ENCODE measurements around the gene SDHAF3. TPM values are rescaled to one million over a fixed set of nuclear protein-coding genes. Genes with fewer than 3 reads are reported as not detected.

The SDHAF3 gene
- total and polyA plus RNA-seq, 2 donors (not counting 1 experiment from before 2014, with no cell fraction given): 7.5 to 20.2 TPM

GRCh38 chr7:97081521-97082300 lies 35.8 kb upstream of the SDHAF3 start:
- intact Hi-C loops (cut with micrococcal nuclease): no loop called here
- POLR2A ChIA-PET: no interaction called here
- WGBS (ENCODE audit: insufficient coverage): no CpG with 5 or more reads among the region's 3 CpGs

More at GRCh38 chr7:97081521-97082300, 35.8 kb upstream of the SDHAF3 start:
- Mint-ChIP-seq H3K27ac (no peak overlapping the region), H3K4me1 (peaks cover 16% of the 10 kb centered on the region), H3K4me3 (no peak overlapping the region), H3K9me3 (ENCODE audit: insufficient read depth) (no peaks in the 10 kb centered on the region), H3K27me3 (peaks cover 18% of the 10 kb centered on the region)
- Histone ChIP-seq H3K27ac (ENCODE audit: low read length in 2 of 2) (no peak overlapping the region), H3K9ac (ENCODE audit: low read length) (no peak overlapping the region), H3K27me3 (replicated peaks in 1 of 4; ENCODE audit: control extremely low read depth in 1 of 4, control insufficient read depth in 3 of 4, insufficient read depth in 4 of 4, low read length in 3 of 4) (peaks cover 0 to 8% (median 0%) of the 10 kb centered on the region in 4 experiments), H3K4me3 (ENCODE audit: control extremely low read depth in 1 of 5, extremely low read depth in 1 of 5, insufficient read depth in 1 of 5, low read depth in 2 of 5, low read length in 4 of 5) (no peak overlapping the region), H3K79me2 (ENCODE audit: control insufficient read depth, insufficient read depth, low read length) (no peaks in the 10 kb centered on the region), H2AFZ (ENCODE audit: insufficient read depth, low read depth, low read length, poor library complexity, severe bottlenecking) (no peak overlapping the region), H3K9me3 (ENCODE audit: control extremely low read depth in 1 of 3, control insufficient read depth in 2 of 3, insufficient read depth in 1 of 3, low read length in 2 of 3) (no peaks in the 10 kb centered on the region), H3K4me1 (ENCODE audit: control insufficient read depth in 2 of 2, insufficient read depth in 2 of 2, low read length in 2 of 2) (peaks cover 5 to 6% of the 10 kb centered on the region in 2 donors), H4K20me1 (ENCODE audit: control insufficient read depth, insufficient read depth, low read length, poor library complexity, severe bottlenecking) (no peaks in the 10 kb centered on the region), H3K4me2 (replicated peaks; ENCODE audit: low read depth, low read length, poor library complexity, severe bottlenecking) (no peak overlapping the region), H3K36me3 (replicated peaks in 1 of 2; ENCODE audit: control extremely low read depth in 1 of 2, control insufficient read depth in 1 of 2, extremely low read depth in 1 of 2, insufficient read depth in 2 of 2, low read length in 1 of 2) (no peaks in the 10 kb centered on the region)
- DNase-seq (no peak), ATAC-seq (ENCODE audit: low read depth) (no peak)
- TF ChIP-seq EZH2 (IDR thresholded peaks at IDR 0.05; ENCODE audit: borderline replicate concordance, insufficient read depth, low read depth, low read length, poor library complexity, severe bottlenecking): no peak
- no peak for TF ChIP-seq CTCF (IDR thresholded peaks at IDR 0.05)
- CTCF ChIA-PET: interaction anchor here (1.0 kb wide), 2 partner anchors 16 to 23 kb away, joined by 4 read pairs; no protein-coding TSS in a partner anchor
